CD14-positive monocyte (primary cell): ENCODE measurements around the gene LUZP2. TPM values are rescaled to one million over a fixed set of nuclear protein-coding genes. Genes with fewer than 3 reads are reported as not detected.

Experiments
- DNase-seq, 3 donors: peaks; one replicate each; pipeline ENCODE4 v3.0.0-alpha.2; 2011 to 2022
- H2AFZ ChIP-seq: 2 replicates; pipeline ENCODE4 v1.6.0; 2012; ENCODE audit warnings: mild to moderate bottlenecking, low read depth, low read length, inconsistent platforms; ENCODE audit not compliant: insufficient read depth, poor library complexity, severe bottlenecking
- H3K27ac ChIP-seq, 2 donors: 1 replicate in 1 of 2; 2 replicates in 1 of 2; pipeline ENCODE4 v1.5.1; 2012 to 2013; ENCODE audit warnings: low read length in 2 of 2, control low read depth in 1 of 2, inconsistent platforms in 1 of 2, low read depth in 1 of 2, mild to moderate bottlenecking in 1 of 2
- H3K27me3 ChIP-seq, 2 donors: one replicate each; pipeline versions ENCODE4 v1.6.0 to v1.6.1; 2011 to 2013; ENCODE audit warnings: low read length in 2 of 2; ENCODE audit not compliant: control insufficient read depth in 2 of 2, insufficient read depth in 2 of 2
- H3K36me3 ChIP-seq, 2 donors: replicated peaks in 1 of 2; 1 replicate in 1 of 2; 2 replicates in 1 of 2; pipeline versions ENCODE4 v1.5.1 to v1.6.1; 2012 to 2013; ENCODE audit warnings: low read length in 2 of 2, control low read depth in 1 of 2, inconsistent platforms in 1 of 2, mild to moderate bottlenecking in 1 of 2; ENCODE audit not compliant: insufficient read depth in 2 of 2, control insufficient read depth in 1 of 2
- H3K4me1 ChIP-seq, 2 donors: 1 replicate in 1 of 2; 2 replicates in 1 of 2; pipeline versions ENCODE4 v1.5.1 to v1.6.1; 2012 to 2013; ENCODE audit warnings: low read length in 2 of 2, control low read depth in 1 of 2, inconsistent platforms in 1 of 2, mild to moderate bottlenecking in 1 of 2, moderate library complexity in 1 of 2; ENCODE audit not compliant: insufficient read depth in 2 of 2, control insufficient read depth in 1 of 2
- H3K4me2 ChIP-seq: replicated peaks from 2 replicates; pipeline ENCODE3; 2012; ENCODE audit warnings: low read length, moderate library complexity, mild to moderate bottlenecking; ENCODE audit not compliant: poor library complexity, severe bottlenecking; ENCODE audit errors: extremely low read depth
- H3K4me3 ChIP-seq, 3 experiments: fragments of 200-600 bp in 1 of 3; sonication (generic) in 1 of 3; replicated peaks in 1 of 3; 1 replicate in 2 of 3; 2 replicates in 1 of 3; pipeline ENCODE4 v1.5.1; 2011 to 2013; ENCODE audit warnings: low read length in 3 of 3, mild to moderate bottlenecking in 3 of 3, control low read depth in 2 of 3, low read depth in 2 of 3, inconsistent platforms in 1 of 3, moderate library complexity in 1 of 3
- H3K79me2 ChIP-seq: 2 replicates; pipeline ENCODE4 v1.6.0; 2012; ENCODE audit warnings: mild to moderate bottlenecking, control low read depth, inconsistent platforms, low read length, moderate library complexity; ENCODE audit not compliant: insufficient read depth
- H3K9ac ChIP-seq: 2 replicates; pipeline ENCODE4 v1.6.0; 2017; ENCODE audit warnings: low read length, mild to moderate bottlenecking; ENCODE audit not compliant: insufficient read depth, poor library complexity, severe bottlenecking
- H3K9me3 ChIP-seq, 2 donors: replicated peaks in 1 of 2; 1 replicate in 1 of 2; 2 replicates in 1 of 2; pipeline versions ENCODE4 v1.5.1 to v1.6.1; 2012 to 2013; ENCODE audit warnings: low read length in 2 of 2, control low read depth in 1 of 2; ENCODE audit not compliant: control insufficient read depth in 1 of 2, insufficient read depth in 1 of 2
- H4K20me1 ChIP-seq: 2 replicates; pipeline ENCODE4 v1.6.0; 2012; ENCODE audit warnings: mild to moderate bottlenecking, low read length, control low read depth, moderate library complexity; ENCODE audit not compliant: insufficient read depth
- H3K27ac Mint-ChIP-seq, 7 donors: one replicate each; pipeline ENCODE4 v1.8.0; 2020; ENCODE audit warnings: mild to moderate bottlenecking in 7 of 7, mixed read lengths in 7 of 7, moderate library complexity in 6 of 7, inconsistent platforms in 2 of 7
- H3K27me3 Mint-ChIP-seq, 3 donors: one replicate each; pipeline ENCODE4 v1.8.0; 2021 to 2022; ENCODE audit warnings: low read depth in 3 of 3, mild to moderate bottlenecking in 3 of 3, mixed read lengths in 3 of 3, moderate library complexity in 3 of 3, inconsistent platforms in 1 of 3
- H3K36me3 Mint-ChIP-seq, 2 donors: one replicate each; pipeline ENCODE4 v1.8.0; 2020; ENCODE audit warnings: mixed read lengths in 2 of 2, inconsistent platforms in 1 of 2, mild to moderate bottlenecking in 1 of 2
- H3K4me1 Mint-ChIP-seq: one replicate; pipeline ENCODE4 v1.8.0; 2020; ENCODE audit warnings: mild to moderate bottlenecking, mixed read lengths
- H3K4me3 Mint-ChIP-seq, 2 donors: one replicate each; pipeline ENCODE4 v1.8.0; 2020; ENCODE audit warnings: mild to moderate bottlenecking in 2 of 2, mixed read lengths in 2 of 2, moderate library complexity in 1 of 2
- H3K9me3 Mint-ChIP-seq, 7 donors: one replicate each; pipeline ENCODE4 v1.8.0; 2020 to 2022; ENCODE audit warnings: mixed read lengths in 7 of 7, mild to moderate bottlenecking in 6 of 7, moderate library complexity in 6 of 7, inconsistent platforms in 2 of 7
- WGBS: methylation state at CpG from one replicate; pipeline ENCODE4 v1.1.5; 2013; ENCODE audit warnings: missing lambda C conversion rate; ENCODE audit not compliant: insufficient coverage; 5-methylcytosine and 5-hydroxymethylcytosine counted together
- intact Hi-C, 2 donors: fragments of 100-400 bp; cut with micrococcal nuclease; formaldehyde crosslinking; loops; one replicate each; pipeline versions ENCODE4 v1.15.0 to v1.15.1; 2023
- polyA plus RNA-seq, 3 donors: library from polyadenylated mRNA; depleted of rRNA in 1 of 3; unstranded in 2 of 3; stranded (reverse) in 1 of 3; fragments of 300-500 nt in 2 of 3; fragments of >200 nt in 1 of 3; fragmentation: Illumina TruSeq in 2 of 3; gene quantifications; 1 replicate in 2 of 3; 2 replicates in 1 of 3; pipeline ENCODE4 v1.2.3, GENCODE V29; 2012 to 2021
- TF ChIP-seq, protein P1 (sequence below): fragments of 200-600 bp; IDR thresholded peaks from one replicate; pipeline ENCODE4 v1.8.0; 2022; ENCODE audit warnings: antibody characterized with exemption, mild to moderate bottlenecking

The LUZP2 gene
- polyA plus RNA-seq, 3 donors, result not detected

GRCh38 chr11:24592360-24592759 is 95.5 kb downstream of the LUZP2 start:
- H3K4me3 ChIP-seq, result no peak overlapping the region
- DNase-seq, result no peak
- Mint-ChIP-seq H3K27ac (no peak overlapping the region), H3K36me3 (no peaks in the 10 kb centered on the region), H3K4me1 (no peaks in the 10 kb centered on the region), H3K27me3 (no peaks in the 10 kb centered on the region), H3K4me3 (no peak overlapping the region), H3K9me3 (peaks cover 0 to 3% (median 0%) of the 10 kb centered on the region in 7 donors)
- intact Hi-C loops, result no loop called here
- H3K27me3 ChIP-seq, result no peaks in the 10 kb centered on the region
- TF ChIP-seq, protein P1, sequence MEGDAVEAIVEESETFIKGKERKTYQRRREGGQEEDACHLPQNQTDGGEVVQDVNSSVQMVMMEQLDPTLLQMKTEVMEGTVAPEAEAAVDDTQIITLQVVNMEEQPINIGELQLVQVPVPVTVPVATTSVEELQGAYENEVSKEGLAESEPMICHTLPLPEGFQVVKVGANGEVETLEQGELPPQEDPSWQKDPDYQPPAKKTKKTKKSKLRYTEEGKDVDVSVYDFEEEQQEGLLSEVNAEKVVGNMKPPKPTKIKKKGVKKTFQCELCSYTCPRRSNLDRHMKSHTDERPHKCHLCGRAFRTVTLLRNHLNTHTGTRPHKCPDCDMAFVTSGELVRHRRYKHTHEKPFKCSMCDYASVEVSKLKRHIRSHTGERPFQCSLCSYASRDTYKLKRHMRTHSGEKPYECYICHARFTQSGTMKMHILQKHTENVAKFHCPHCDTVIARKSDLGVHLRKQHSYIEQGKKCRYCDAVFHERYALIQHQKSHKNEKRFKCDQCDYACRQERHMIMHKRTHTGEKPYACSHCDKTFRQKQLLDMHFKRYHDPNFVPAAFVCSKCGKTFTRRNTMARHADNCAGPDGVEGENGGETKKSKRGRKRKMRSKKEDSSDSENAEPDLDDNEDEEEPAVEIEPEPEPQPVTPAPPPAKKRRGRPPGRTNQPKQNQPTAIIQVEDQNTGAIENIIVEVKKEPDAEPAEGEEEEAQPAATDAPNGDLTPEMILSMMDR, result no peak
- H3K9ac ChIP-seq, result no peak overlapping the region
- H2AFZ ChIP-seq, result no peak overlapping the region
- no CpG with 5 or more reads among the region's 2 CpGs for WGBS
- H3K27ac ChIP-seq, result no peak overlapping the region
- no peaks in the 10 kb centered on the region for H4K20me1 ChIP-seq
- H3K36me3 ChIP-seq, result no peaks in the 10 kb centered on the region
- H3K4me2 ChIP-seq, result no peak overlapping the region
- H3K4me1 ChIP-seq, result no peaks in the 10 kb centered on the region
- H3K9me3 ChIP-seq, result no peaks in the 10 kb centered on the region
- H3K79me2 ChIP-seq, result no peaks in the 10 kb centered on the region

GRCh38 chr11:24593332-24593731 is 96.5 kb downstream of the LUZP2 start:
- Histone ChIP-seq H3K27me3 (no peaks in the 10 kb centered on the region), H3K79me2 (no peaks in the 10 kb centered on the region), H3K4me2 (no peak overlapping the region), H3K9me3 (no peaks in the 10 kb centered on the region), H3K27ac (no peak overlapping the region), H3K4me1 (no peaks in the 10 kb centered on the region), H3K36me3 (no peaks in the 10 kb centered on the region), H3K4me3 (no peak overlapping the region), H2AFZ (no peak overlapping the region), H4K20me1 (no peaks in the 10 kb centered on the region), H3K9ac (no peak overlapping the region)
- TF ChIP-seq, protein P1, result no peak
- intact Hi-C loops, result no loop called here
- no peaks in the 10 kb centered on the region for H3K27me3 Mint-ChIP-seq
- DNase-seq, result no peak
- WGBS, result 75% methylated on average over 3 of the region's 4 CpGs
- H3K36me3 Mint-ChIP-seq, result no peaks in the 10 kb centered on the region
- H3K9me3 Mint-ChIP-seq, result peaks cover 0 to 3% (median 0%) of the 10 kb centered on the region in 7 donors
- no peak overlapping the region for H3K27ac Mint-ChIP-seq
- H3K4me3 Mint-ChIP-seq, result no peak overlapping the region
- H3K4me1 Mint-ChIP-seq, result no peaks in the 10 kb centered on the region
